Endometrial microvascular endothelial cells (primary cell): ENCODE measurements around the gene NUP62. TPM values are rescaled to one million over a fixed set of nuclear protein-coding genes. Genes with fewer than 3 reads are reported as not detected.

ENCODE experiments used
- in situ Hi-C: cut with HindIII; loops from 2 replicates; pipeline ENCODE4 v1.10.0; 2017; ENCODE audit warnings: low sequenced_read_pairs, low pct_unique_long_range_greater_than_20kb; ENCODE audit errors: inconsistent ontology term
- total RNA-seq: library from RNA; depleted of rRNA; stranded (reverse); fragments of >200 nt; gene quantifications from one replicate; pipeline ENCODE4 v1.2.3, GENCODE V29; 2015; ENCODE audit errors: inconsistent ontology term

The NUP62 gene
- total RNA-seq, 1 donor from 2014 or later: 87.8 TPM

GRCh38 chr19:49861541-49862378, 67.5 kb downstream of the NUP62 start:
- in situ Hi-C loops: no loop called here

DNA sequence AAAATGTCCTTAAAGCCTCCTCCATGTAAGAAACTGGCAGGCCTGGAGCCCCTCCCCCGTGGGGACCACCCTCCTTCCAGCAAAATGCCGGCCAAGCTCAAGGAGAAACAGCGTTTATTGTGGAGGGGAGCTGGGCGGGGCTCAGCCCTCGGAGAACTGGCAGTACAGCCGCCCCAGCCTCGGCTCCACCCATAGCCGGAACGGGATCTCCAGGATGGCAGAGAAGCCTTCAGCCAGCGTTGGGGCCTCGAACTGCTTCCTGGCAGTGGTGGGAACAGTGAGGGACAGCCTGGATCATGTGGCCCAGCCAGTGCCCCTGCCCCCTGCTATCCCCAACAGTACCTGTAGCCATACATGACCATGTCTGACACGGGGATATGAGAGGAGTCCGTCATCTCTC, 68.2 kb downstream of the NUP62 start:
- in situ Hi-C loops: no loop called here

DNA sequence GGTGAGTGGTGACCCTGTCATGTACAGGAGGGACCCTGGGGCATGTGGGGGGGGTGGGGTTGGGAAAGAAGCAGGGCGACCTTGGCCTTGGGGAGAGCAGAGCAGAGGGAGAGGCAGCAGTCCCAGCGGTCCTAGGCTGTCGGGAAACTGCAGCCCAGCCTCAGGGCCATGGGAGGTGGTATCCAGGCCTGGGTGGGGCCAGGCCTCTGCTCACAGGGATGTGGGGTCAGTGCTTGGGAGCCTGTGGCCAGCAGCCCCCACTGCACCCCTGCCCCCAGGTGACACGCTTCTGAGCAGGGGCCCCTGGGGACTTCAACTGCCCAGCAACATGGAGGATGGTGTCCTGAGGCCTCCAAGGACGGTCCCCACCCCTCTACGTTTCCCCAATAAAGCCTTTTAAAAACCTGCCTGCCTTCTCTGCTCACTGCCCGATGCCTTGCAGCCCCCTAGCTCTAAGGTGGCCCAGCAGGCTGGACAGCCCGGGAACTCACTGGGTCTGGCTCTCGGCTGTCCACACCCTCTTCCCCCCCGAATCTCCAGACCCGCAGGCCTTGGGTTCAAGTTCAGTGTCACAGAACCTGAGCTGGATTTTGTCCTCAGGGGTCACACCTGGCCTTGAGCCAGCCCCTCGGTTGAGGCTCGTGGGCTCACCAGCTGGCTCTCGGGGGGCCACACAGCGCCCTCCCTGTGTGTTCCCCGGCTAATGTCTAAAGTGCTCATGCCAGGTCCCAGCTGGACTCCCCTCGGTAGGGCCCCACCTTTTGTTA, 68.8 kb downstream of the NUP62 start:
- in situ Hi-C loops: no loop called here

DNA sequence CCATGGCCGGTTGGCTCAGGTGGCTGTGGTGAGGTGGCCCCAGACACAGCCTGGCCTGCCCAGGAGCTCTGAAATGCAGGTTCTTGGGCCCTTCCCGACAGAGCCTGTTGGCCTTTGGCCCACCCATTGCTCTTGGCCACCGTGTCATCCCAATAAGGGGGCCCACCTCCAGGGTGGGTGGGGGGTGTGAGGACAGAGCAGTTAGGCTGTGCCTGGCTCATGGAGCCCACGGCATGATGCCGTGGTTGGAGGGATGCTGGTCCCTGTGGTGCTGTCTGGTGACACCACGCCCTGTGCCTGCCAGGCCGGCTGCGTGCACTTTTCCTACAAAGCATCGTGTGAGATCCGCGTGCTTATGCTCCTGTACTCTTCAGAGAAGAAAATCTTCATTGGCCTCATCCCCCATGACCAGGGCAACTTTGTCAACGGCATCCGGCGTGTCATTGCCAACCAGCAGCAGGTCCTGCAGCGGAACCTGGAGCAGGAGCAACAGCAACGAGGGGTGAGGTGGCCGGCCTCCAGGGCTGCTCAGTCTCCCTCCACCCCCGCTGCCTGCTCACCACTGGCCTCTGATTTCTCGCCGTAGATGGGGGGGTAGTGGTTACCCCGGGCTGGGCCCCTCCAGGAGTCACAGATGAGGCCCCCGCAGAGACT, 69.5 kb downstream of the NUP62 start:
- in situ Hi-C loops: no loop called here

DNA sequence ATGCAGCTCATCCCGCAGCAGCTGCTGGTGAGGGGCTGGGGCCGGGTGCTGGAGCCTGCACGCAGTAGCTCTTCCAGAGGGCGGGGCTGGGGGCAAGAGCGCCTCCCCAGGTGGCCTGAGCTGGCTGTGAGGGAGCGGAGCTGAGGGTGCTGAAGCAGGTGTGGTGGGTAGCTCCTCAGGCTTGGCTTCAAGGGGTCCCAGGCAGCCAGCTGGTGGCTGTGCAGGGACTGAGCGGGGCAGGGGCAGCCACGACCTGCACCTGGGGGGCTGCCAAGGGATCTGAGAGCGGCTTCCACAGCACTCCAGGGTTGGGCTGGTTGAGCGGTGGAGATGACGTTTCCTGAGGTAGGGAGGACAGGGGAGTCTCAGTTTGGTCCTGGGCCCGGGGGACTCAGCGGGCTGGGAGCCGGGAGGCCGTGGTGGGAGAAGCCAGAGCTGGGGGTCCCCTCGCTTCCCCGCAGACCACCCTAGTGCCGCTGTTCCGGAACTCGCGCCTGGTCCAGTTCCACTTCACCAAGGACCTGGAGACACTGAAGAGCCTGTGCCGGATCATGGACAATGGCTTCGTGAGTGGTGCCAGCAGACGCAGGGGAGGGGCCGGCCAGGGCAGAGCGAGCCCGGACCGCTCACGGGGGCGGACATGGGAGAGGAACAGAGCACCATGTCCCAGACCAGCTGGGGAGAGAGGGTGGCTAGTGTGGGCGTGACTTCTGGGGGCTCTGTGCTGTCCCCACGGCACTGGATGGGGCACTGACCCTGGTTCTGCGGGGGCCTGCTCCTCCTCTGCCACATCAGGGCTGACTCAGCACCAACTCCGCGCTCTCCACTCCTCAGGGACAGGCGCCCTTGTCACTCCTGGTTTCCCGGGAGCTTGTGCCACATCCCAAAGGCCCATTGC, 71.0 kb downstream of the NUP62 start:
- in situ Hi-C loops: no loop called here

DNA sequence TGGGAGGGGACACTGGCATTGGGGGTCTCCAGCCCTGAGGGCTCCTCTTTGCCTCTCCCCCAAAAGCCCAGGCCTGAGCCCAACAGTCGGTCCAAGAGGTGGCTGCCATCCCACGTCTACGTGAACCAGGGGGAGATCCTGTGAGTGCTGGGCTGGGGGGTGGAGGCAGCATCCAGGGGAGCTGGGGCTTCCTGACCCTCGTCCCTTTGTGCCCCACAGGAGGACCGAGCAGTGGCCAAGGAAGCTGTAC, 71.5 kb downstream of the NUP62 start:
- in situ Hi-C loops: no loop called here

GRCh38 chr19:49857061-49857837, 72.1 kb downstream of the NUP62 start:
- in situ Hi-C loops: no loop called here

Other genes starting within 250 kb of the NUP62 start
- not detected for gene ADM5, start 239.9 kb downstream of the NUP62 start, total RNA-seq
- gene CPT1C, start 238.4 kb downstream of the NUP62 start, total RNA-seq: 9.6 TPM
- not detected for gene TSKS, start 166.2 kb downstream of the NUP62 start, total RNA-seq
- gene AP2A1, start 162.5 kb downstream of the NUP62 start, total RNA-seq: 125 TPM
- 10.6 TPM for gene FUZ, start 116.2 kb downstream of the NUP62 start, total RNA-seq
- 31.7 TPM for gene MED25, start 111.2 kb downstream of the NUP62 start, total RNA-seq
- 59.8 TPM for gene PTOV1, start 78.3 kb downstream of the NUP62 start, total RNA-seq
- 50.6 TPM for gene PNKP, start 61.9 kb downstream of the NUP62 start, total RNA-seq
- 23.1 TPM for gene AKT1S1, start 52.1 kb downstream of the NUP62 start, total RNA-seq
- gene TBC1D17, start 51.8 kb downstream of the NUP62 start, total RNA-seq: 12.6 TPM
- gene IL4I1, start 32.6 kb downstream of the NUP62 start, total RNA-seq: 1.2 TPM
- 26.7 TPM for gene ATF5, start 299 bp downstream of the NUP62 start, total RNA-seq
- not detected for gene SIGLEC11, start 31.7 kb upstream of the NUP62 start, total RNA-seq
- 44.6 TPM for gene VRK3, start 95.9 kb upstream of the NUP62 start, total RNA-seq
- gene ZNF473, start 96.5 kb upstream of the NUP62 start, total RNA-seq: 8.0 TPM
- not detected for gene IZUMO2, start 233.8 kb upstream of the NUP62 start, total RNA-seq